Measurements from ENCODE around the gene ARRB1. TPM values are rescaled to one million over a fixed set of nuclear protein-coding genes. Genes with fewer than 3 reads are reported as not detected.

The ARRB1 gene
- total and polyA plus RNA-seq, 4 donors = 3.3 to 21.2 (median 12.5) TPM

- H3K36me3 ChIP-seq (ENCODE audit: control insufficient read depth in 4 of 4, insufficient read depth in 3 of 4, low read depth in 1 of 4, low read length in 3 of 4) = no peaks in the 10 kb centered on the region
- no peak overlapping the region for H3K9ac ChIP-seq (ENCODE audit: low read depth in 1 of 2, low read length in 2 of 2)
- no peak overlapping the region for H3K27ac ChIP-seq (ENCODE audit: low read depth in 1 of 2, low read length in 2 of 2)
- TF ChIP-seq GABPA (IDR thresholded peaks at IDR 0.05 in 1 of 2, conservative IDR thresholded peaks at IDR 0.05 in 1 of 2) = no peak
- TF ChIP-seq JUND (IDR thresholded peaks at IDR 0.05) = no peak
- TF ChIP-seq, protein P1, sequence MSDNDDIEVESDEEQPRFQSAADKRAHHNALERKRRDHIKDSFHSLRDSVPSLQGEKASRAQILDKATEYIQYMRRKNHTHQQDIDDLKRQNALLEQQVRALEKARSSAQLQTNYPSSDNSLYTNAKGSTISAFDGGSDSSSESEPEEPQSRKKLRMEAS (IDR thresholded peaks at IDR 0.05) = no peak
- no peak for DNase-seq (ENCODE audit: low spot score)
- peaks cover 0 to 17% (median 12%) of the 10 kb centered on the region in 4 donors for H3K4me1 ChIP-seq (ENCODE audit: control insufficient read depth in 4 of 4, insufficient read depth in 4 of 4, low read length in 3 of 4)
- 78% methylated on average over 7 of the region's 7 CpGs for WGBS
- peaks cover 0 to 5% (median 0%) of the 10 kb centered on the region in 4 donors for H3K9me3 ChIP-seq (ENCODE audit: control insufficient read depth in 4 of 4, low read length in 3 of 4)
- peaks cover 0 to 6% (median 4%) of the 10 kb centered on the region in 4 donors for H3K27me3 ChIP-seq (ENCODE audit: control insufficient read depth in 4 of 4, insufficient read depth in 4 of 4, low read length in 3 of 4)
- H3K4me3 ChIP-seq (ENCODE audit: low read depth in 1 of 3, low read length in 3 of 3) = no peak overlapping the region
These were observed 105.3 kb downstream of the ARRB1 start for GRCh38 chr11:75246006-75246670.

GRCh38 chr11:75245356-75246005 lies 106.0 kb downstream of the ARRB1 start:
- no peak for TF ChIP-seq RXRA (IDR thresholded peaks at IDR 0.05)
- no peak for TF ChIP-seq NR2F2 (IDR thresholded peaks at IDR 0.05)
- no peak for TF ChIP-seq HNF4G (IDR thresholded peaks at IDR 0.05)
- no peak for TF ChIP-seq CTCF (IDR thresholded peaks at IDR 0.05; ENCODE audit: low read depth, low read length, missing input control)
- TF ChIP-seq JUND (IDR thresholded peaks at IDR 0.05) = no peak
- no peak for TF ChIP-seq TAF1 (conservative IDR thresholded peaks at IDR 0.05)
- TF ChIP-seq EGR1 (IDR thresholded peaks at IDR 0.05; ENCODE audit: low read depth in 2 of 2) = no peak
- no peak for TF ChIP-seq RAD21 (IDR thresholded peaks at IDR 0.05)
- Histone ChIP-seq H3K4me3 (ENCODE audit: low read depth in 1 of 3, low read length in 3 of 3) (no peak overlapping the region), H3K9me3 (ENCODE audit: control insufficient read depth in 4 of 4, low read length in 3 of 4) (peaks cover 0 to 5% (median 0%) of the 10 kb centered on the region in 4 donors), H3K9ac (ENCODE audit: low read depth in 1 of 2, low read length in 2 of 2) (no peak overlapping the region), H3K36me3 (ENCODE audit: control insufficient read depth in 4 of 4, insufficient read depth in 3 of 4, low read depth in 1 of 4, low read length in 3 of 4) (no peaks in the 10 kb centered on the region), H3K27ac (ENCODE audit: low read depth in 1 of 2, low read length in 2 of 2) (no peak overlapping the region), H3K27me3 (ENCODE audit: control insufficient read depth in 4 of 4, insufficient read depth in 4 of 4, low read length in 3 of 4) (peaks cover 0 to 6% (median 4%) of the 10 kb centered on the region in 4 donors), H3K4me1 (ENCODE audit: control insufficient read depth in 4 of 4, insufficient read depth in 4 of 4, low read length in 3 of 4) (peaks cover 3 to 23% (median 18%) of the 10 kb centered on the region in 4 donors)
- peak; percentile 25 for DNase-seq (ENCODE audit: low spot score)
- WGBS = 86% methylated on average over 5 of the region's 5 CpGs

DNA sequence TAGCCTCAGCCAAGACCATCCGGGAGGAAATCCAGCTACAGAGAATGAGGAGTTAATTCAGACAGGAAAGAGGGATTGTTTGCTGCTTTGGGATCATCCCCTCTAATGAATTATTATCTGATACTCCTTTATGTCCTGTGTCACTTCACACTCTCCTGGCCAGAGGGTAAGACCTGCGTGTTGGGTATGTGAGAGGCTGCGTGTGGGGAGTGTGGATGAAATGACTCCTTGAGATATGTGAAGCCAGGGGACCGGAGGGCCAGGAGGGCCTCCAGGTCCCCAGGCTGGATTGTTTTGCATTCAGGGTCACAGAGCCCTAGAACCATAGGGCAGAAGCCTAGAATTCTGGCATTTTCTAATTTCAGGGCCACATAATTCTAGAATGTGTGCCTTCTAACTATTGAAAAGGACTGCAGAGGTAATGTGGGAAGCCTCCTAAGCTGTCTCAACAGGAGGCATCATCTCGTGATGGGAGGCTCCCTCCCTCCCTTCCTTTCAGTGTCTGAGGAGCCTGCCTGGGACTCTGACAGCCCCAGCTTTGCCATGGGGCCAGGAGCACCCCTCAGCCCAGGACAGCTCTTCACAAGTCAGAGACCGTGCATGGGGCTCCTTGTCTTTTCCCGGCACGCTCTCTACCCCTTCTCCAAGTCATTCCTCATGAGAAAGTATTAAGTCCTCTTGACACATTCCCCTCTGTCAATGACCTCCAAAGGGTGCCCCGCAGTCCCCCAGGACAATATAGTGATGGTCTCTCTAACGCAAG lies 107.2 kb downstream of the ARRB1 start:
- Histone ChIP-seq H3K27ac (ENCODE audit: low read depth in 1 of 2, low read length in 2 of 2) (no peak overlapping the region), H3K4me3 (ENCODE audit: low read depth in 1 of 3, low read length in 3 of 3) (no peak overlapping the region), H3K9ac (ENCODE audit: low read depth in 1 of 2, low read length in 2 of 2) (no peak overlapping the region), H3K27me3 (ENCODE audit: control insufficient read depth in 4 of 4, insufficient read depth in 4 of 4, low read length in 3 of 4) (peaks cover 0 to 11% (median 4%) of the 10 kb centered on the region in 4 donors), H3K9me3 (ENCODE audit: control insufficient read depth in 4 of 4, low read length in 3 of 4) (peaks cover 0 to 5% (median 0%) of the 10 kb centered on the region in 4 donors), H3K36me3 (ENCODE audit: control insufficient read depth in 4 of 4, insufficient read depth in 3 of 4, low read depth in 1 of 4, low read length in 3 of 4) (no peaks in the 10 kb centered on the region), H3K4me1 (ENCODE audit: control insufficient read depth in 4 of 4, insufficient read depth in 4 of 4, low read length in 3 of 4) (peaks cover 4 to 26% (median 19%) of the 10 kb centered on the region in 4 donors)
- 87% methylated on average over 10 of the region's 10 CpGs for WGBS
- DNase-seq (ENCODE audit: low spot score) = no peak
- TF ChIP-seq REST (IDR thresholded peaks at IDR 0.05) = no peak
- TF ChIP-seq, protein P2, sequence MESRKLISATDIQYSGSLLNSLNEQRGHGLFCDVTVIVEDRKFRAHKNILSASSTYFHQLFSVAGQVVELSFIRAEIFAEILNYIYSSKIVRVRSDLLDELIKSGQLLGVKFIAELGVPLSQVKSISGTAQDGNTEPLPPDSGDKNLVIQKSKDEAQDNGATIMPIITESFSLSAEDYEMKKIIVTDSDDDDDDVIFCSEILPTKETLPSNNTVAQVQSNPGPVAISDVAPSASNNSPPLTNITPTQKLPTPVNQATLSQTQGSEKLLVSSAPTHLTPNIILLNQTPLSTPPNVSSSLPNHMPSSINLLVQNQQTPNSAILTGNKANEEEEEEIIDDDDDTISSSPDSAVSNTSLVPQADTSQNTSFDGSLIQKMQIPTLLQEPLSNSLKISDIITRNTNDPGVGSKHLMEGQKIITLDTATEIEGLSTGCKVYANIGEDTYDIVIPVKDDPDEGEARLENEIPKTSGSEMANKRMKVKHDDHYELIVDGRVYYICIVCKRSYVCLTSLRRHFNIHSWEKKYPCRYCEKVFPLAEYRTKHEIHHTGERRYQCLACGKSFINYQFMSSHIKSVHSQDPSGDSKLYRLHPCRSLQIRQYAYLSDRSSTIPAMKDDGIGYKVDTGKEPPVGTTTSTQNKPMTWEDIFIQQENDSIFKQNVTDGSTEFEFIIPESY (IDR thresholded peaks at IDR 0.05) = no peak
- TF ChIP-seq, protein P3, sequence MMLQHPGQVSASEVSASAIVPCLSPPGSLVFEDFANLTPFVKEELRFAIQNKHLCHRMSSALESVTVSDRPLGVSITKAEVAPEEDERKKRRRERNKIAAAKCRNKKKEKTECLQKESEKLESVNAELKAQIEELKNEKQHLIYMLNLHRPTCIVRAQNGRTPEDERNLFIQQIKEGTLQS (IDR thresholded peaks at IDR 0.05) = no peak
- TF ChIP-seq FOXA1 (IDR thresholded peaks at IDR 0.05) = no peak
- no peak for TF ChIP-seq RXRA (IDR thresholded peaks at IDR 0.05)
- no peak for TF ChIP-seq JUND (IDR thresholded peaks at IDR 0.05)
- TF ChIP-seq GABPA (IDR thresholded peaks at IDR 0.05 in 1 of 2, conservative IDR thresholded peaks at IDR 0.05 in 1 of 2) = no peak
- TF ChIP-seq EGR1 (IDR thresholded peaks at IDR 0.05; ENCODE audit: low read depth in 2 of 2) = no peak
- no peak for TF ChIP-seq HNF4A (conservative IDR thresholded peaks at IDR 0.05)
